C1 segment of cervical spinal cord (tissue), 14 donors: ENCODE results near the gene LIN54.
"Not testable (repeated sequence)": the region's sequence is repeated elsewhere in the genome, so short reads cannot be mapped to it uniquely, and the experiment has no call there.

Experiments used
- DNase-seq, 14 donors: peaks; one replicate each; lab custom pipeline; 2025; lab: John Stamatoyannopoulos, UW

LIN54 gene

GRCh38 chr4:83012200-83012686 is 1.6 kb upstream of the LIN54 start:
- peak in 8 of 14 donors; percentile 16 to 83 (median 63) for DNase-seq

- no peak for DNase-seq
These were observed 1.1 kb upstream of the LIN54 start for GRCh38 chr4:83011689-83012199.

- DNase-seq: peak in 3 of 14 donors; percentile 17 to 57 (median 19)
These were observed 507 bp downstream of the LIN54 start for GRCh38 chr4:83010111-83010521.

- no peak for DNase-seq
These were observed 1.1 kb downstream of the LIN54 start for GRCh38 chr4:83009529-83009928.

- not testable (repeated sequence) for DNase-seq
These were observed 7.4 kb downstream of the LIN54 start for GRCh38 chr4:83003044-83003791.

- DNase-seq: no peak
These were observed 8.3 kb downstream of the LIN54 start for GRCh38 chr4:83002329-83002728.

- DNase-seq: no peak
These were observed 11.7 kb downstream of the LIN54 start for GRCh38 chr4:82998898-82999297.

- no peak for DNase-seq
These were observed 15.8 kb downstream of the LIN54 start for GRCh38 chr4:82994834-82995233.

GRCh38 chr4:82989575-82990429 is 20.8 kb downstream of the LIN54 start:
- no peak for DNase-seq

GRCh38 chr4:82988323-82988832 is 22.2 kb downstream of the LIN54 start:
- DNase-seq: no peak

GRCh38 chr4:82987519-82987918 is 23.1 kb downstream of the LIN54 start:
- DNase-seq: not testable (repeated sequence)

- DNase-seq: no peak
These were observed 26.2 kb downstream of the LIN54 start for GRCh38 chr4:82984459-82984858.

- DNase-seq: no peak
These were observed 27.2 kb downstream of the LIN54 start for GRCh38 chr4:82983444-82983843.

GRCh38 chr4:82981138-82981537 is 29.5 kb downstream of the LIN54 start:
- no peak for DNase-seq

GRCh38 chr4:82975792-82976191 is 34.8 kb downstream of the LIN54 start:
- no peak for DNase-seq

- no peak for DNase-seq
These were observed 41.2 kb downstream of the LIN54 start for GRCh38 chr4:82969414-82969813.

- no peak for DNase-seq
These were observed 41.7 kb downstream of the LIN54 start for GRCh38 chr4:82968972-82969371.

GRCh38 chr4:82965763-82966162 is 44.9 kb downstream of the LIN54 start:
- no peak for DNase-seq

- no peak for DNase-seq
These were observed 53.6 kb downstream of the LIN54 start for GRCh38 chr4:82957045-82957444.

- DNase-seq: no peak
These were observed 56.4 kb downstream of the LIN54 start for GRCh38 chr4:82954212-82954611.

- no peak for DNase-seq
These were observed 59.4 kb downstream of the LIN54 start for GRCh38 chr4:82951196-82951595.

- DNase-seq: no peak
These were observed 61.9 kb downstream of the LIN54 start for GRCh38 chr4:82948647-82949204.
